ENCODE data around the gene SSTR3. TPM values are rescaled to one million over a fixed set of nuclear protein-coding genes. Genes with fewer than 3 reads are reported as not detected.
A peak's percentile ranks its signal among the peaks of the same experiment; 100 is the strongest.

Gene SSTR3
- total RNA-seq, 1 experiment from 2014 or later: 0.22 TPM

DNA sequence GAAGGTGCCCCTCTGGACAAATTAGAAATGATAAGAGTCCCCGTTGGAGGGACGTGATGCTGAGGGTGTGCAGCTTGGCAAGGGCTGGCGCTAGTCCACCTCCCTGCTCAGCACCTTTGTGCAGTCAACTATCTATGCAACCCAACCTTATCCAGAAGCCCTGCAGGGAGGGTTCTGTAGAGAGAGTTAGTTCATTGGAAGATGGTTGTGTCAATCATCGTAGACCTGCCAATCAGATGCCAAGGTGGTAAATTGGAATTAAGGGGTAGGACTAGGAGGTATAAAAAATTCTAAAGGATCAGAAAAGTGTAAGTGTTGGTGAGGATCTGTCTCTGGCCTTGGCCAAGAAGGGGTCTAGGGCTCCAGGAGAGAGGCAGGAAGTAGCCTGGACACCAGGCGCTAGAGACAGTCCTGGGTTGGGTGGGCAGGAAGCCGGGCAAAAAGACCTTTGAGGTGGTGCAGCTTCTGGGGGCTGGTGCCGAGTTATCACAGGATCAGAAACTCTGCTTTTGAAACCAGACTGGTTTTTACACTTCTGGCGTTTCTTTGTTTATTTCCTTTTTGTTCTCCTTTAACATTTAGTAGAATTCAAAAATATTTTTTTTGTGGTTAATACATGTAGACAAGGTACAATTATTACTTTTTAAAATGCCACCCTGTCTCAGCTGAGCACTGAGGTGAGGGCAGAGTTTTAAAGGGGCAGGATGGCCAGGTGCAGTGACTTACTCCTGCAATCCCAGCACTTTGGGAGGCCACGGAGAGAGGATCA, 25.9 kb downstream of the SSTR3 start:
- Mint-ChIP-seq H3K9me3 (peaks cover 7% of the 10 kb centered on the region; the same call in 1 of the 2 replicates), H3K27ac (peak overlapping the region; percentile 82; the same call in 1 of the 2 replicates), H3K27me3 (ENCODE audit: low read depth) (no peaks in the 10 kb centered on the region), H3K4me3 (peak overlapping the region; percentile 56), H3K4me1 (peaks cover 49% of the 10 kb centered on the region), H3K36me3 (peaks cover 8% of the 10 kb centered on the region)
- CTCF ChIA-PET: interaction anchor here (0.5 to 4.2 kb wide), 3 partner anchors 14 to 20 kb away, joined by 3 to 23 read pairs (median 4); no protein-coding TSS in a partner anchor
- TF ChIP-seq ZNF396 (CRISPR knock-in tag; IDR thresholded peaks at IDR 0.05; ENCODE audit: borderline replicate concordance): no peak
- TF ChIP-seq PRRX2 (CRISPR knock-in tag; IDR thresholded peaks at IDR 0.05): no peak
- TF ChIP-seq, protein P1, sequence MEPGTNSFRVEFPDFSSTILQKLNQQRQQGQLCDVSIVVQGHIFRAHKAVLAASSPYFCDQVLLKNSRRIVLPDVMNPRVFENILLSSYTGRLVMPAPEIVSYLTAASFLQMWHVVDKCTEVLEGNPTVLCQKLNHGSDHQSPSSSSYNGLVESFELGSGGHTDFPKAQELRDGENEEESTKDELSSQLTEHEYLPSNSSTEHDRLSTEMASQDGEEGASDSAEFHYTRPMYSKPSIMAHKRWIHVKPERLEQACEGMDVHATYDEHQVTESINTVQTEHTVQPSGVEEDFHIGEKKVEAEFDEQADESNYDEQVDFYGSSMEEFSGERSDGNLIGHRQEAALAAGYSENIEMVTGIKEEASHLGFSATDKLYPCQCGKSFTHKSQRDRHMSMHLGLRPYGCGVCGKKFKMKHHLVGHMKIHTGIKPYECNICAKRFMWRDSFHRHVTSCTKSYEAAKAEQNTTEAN (CRISPR knock-in tag; IDR thresholded peaks at IDR 0.05): no peak
- TF ChIP-seq ZNF121 (CRISPR knock-in tag; IDR thresholded peaks at IDR 0.05): peak; percentile 80; the same call in 1 of the 2 replicates
- TF ChIP-seq NFYB (CRISPR knock-in tag; conservative IDR thresholded peaks at IDR 0.05; ENCODE audit: low read depth): peak; percentile 92
- POLR2A ChIA-PET: no interaction called here
- DNase-seq (ENCODE audit: low spot score): no peak
- peak; percentile 60 for ATAC-seq

- H3K36me3 Mint-ChIP-seq: peaks cover 5% of the 10 kb centered on the region
- H3K27me3 Mint-ChIP-seq (ENCODE audit: low read depth): no peaks in the 10 kb centered on the region; the same call in 1 of the 2 replicates
- peaks cover 4% of the 10 kb centered on the region; the same call in 1 of the 2 replicates for H3K9me3 Mint-ChIP-seq
- H3K4me1 Mint-ChIP-seq: peaks cover 49% of the 10 kb centered on the region
- DNase-seq (ENCODE audit: low spot score): no peak
- POLR2A ChIA-PET: no interaction called here
- H3K4me3 Mint-ChIP-seq: no peak overlapping the region
- no peak for ATAC-seq
- no peak overlapping the region for H3K27ac Mint-ChIP-seq
- no peak for TF ChIP-seq CBFB (CRISPR knock-in tag; IDR thresholded peaks at IDR 0.05; ENCODE audit: low read depth)
- no peak for TF ChIP-seq MYBL2 (CRISPR knock-in tag; IDR thresholded peaks at IDR 0.05)
- TF ChIP-seq NR3C1 (CRISPR knock-in tag; conservative IDR thresholded peaks at IDR 0.05; ENCODE audit: low read depth): no peak
- TF ChIP-seq, protein P2, sequence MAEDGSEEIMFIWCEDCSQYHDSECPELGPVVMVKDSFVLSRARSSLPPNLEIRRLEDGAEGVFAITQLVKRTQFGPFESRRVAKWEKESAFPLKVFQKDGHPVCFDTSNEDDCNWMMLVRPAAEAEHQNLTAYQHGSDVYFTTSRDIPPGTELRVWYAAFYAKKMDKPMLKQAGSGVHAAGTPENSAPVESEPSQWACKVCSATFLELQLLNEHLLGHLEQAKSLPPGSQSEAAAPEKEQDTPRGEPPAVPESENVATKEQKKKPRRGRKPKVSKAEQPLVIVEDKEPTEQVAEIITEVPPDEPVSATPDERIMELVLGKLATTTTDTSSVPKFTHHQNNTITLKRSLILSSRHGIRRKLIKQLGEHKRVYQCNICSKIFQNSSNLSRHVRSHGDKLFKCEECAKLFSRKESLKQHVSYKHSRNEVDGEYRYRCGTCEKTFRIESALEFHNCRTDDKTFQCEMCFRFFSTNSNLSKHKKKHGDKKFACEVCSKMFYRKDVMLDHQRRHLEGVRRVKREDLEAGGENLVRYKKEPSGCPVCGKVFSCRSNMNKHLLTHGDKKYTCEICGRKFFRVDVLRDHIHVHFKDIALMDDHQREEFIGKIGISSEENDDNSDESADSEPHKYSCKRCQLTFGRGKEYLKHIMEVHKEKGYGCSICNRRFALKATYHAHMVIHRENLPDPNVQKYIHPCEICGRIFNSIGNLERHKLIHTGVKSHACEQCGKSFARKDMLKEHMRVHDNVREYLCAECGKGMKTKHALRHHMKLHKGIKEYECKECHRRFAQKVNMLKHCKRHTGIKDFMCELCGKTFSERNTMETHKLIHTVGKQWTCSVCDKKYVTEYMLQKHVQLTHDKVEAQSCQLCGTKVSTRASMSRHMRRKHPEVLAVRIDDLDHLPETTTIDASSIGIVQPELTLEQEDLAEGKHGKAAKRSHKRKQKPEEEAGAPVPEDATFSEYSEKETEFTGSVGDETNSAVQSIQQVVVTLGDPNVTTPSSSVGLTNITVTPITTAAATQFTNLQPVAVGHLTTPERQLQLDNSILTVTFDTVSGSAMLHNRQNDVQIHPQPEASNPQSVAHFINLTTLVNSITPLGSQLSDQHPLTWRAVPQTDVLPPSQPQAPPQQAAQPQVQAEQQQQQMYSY (CRISPR knock-in tag; IDR thresholded peaks at IDR 0.05): no peak
- no peak for TF ChIP-seq ESRRA (CRISPR knock-in tag; IDR thresholded peaks at IDR 0.05; ENCODE audit: borderline replicate concordance)
- no peak for TF ChIP-seq ATF1 (CRISPR knock-in tag; IDR thresholded peaks at IDR 0.05)
- TF ChIP-seq, protein P3, sequence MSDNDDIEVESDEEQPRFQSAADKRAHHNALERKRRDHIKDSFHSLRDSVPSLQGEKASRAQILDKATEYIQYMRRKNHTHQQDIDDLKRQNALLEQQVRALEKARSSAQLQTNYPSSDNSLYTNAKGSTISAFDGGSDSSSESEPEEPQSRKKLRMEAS (CRISPR knock-in tag; IDR thresholded peaks at IDR 0.05): no peak
- no peak for TF ChIP-seq NR2C2 (CRISPR knock-in tag; IDR thresholded peaks at IDR 0.05)
- CTCF ChIA-PET: interaction anchor here (1.8 to 4.2 kb wide), 2 partner anchors 14 to 19 kb away, joined by 4 to 23 read pairs; no protein-coding TSS in a partner anchor
These were observed 26.5 kb downstream of the SSTR3 start for GRCh38 chr22:37185646-37186227.

GRCh38 chr22:37184816-37185541, 27.3 kb downstream of the SSTR3 start:
- Mint-ChIP-seq H3K4me3 (no peak overlapping the region), H3K27ac (no peak overlapping the region), H3K27me3 (ENCODE audit: low read depth) (no peaks in the 10 kb centered on the region; the same call in 1 of the 2 replicates), H3K36me3 (no peaks in the 10 kb centered on the region; the same call in 1 of the 2 replicates), H3K9me3 (no peaks in the 10 kb centered on the region), H3K4me1 (peaks cover 43% of the 10 kb centered on the region)
- CTCF ChIA-PET: interaction anchor here (0.6 to 4.2 kb wide), 2 partner anchors 13 to 15 kb away, joined by 3 to 23 read pairs; no protein-coding TSS in a partner anchor
- POLR2A ChIA-PET: no interaction called here
- DNase-seq (ENCODE audit: low spot score) (no peak), ATAC-seq (no peak)
- TF ChIP-seq, protein P4, sequence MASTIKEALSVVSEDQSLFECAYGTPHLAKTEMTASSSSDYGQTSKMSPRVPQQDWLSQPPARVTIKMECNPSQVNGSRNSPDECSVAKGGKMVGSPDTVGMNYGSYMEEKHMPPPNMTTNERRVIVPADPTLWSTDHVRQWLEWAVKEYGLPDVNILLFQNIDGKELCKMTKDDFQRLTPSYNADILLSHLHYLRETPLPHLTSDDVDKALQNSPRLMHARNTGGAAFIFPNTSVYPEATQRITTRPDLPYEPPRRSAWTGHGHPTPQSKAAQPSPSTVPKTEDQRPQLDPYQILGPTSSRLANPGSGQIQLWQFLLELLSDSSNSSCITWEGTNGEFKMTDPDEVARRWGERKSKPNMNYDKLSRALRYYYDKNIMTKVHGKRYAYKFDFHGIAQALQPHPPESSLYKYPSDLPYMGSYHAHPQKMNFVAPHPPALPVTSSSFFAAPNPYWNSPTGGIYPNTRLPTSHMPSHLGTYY (CRISPR knock-in tag; IDR thresholded peaks at IDR 0.05): no peak
- TF ChIP-seq GTF2I (CRISPR knock-in tag; conservative IDR thresholded peaks at IDR 0.05): no peak
- TF ChIP-seq TCF7 (CRISPR knock-in tag; IDR thresholded peaks at IDR 0.05; ENCODE audit: low read depth): no peak
- TF ChIP-seq, protein P5, sequence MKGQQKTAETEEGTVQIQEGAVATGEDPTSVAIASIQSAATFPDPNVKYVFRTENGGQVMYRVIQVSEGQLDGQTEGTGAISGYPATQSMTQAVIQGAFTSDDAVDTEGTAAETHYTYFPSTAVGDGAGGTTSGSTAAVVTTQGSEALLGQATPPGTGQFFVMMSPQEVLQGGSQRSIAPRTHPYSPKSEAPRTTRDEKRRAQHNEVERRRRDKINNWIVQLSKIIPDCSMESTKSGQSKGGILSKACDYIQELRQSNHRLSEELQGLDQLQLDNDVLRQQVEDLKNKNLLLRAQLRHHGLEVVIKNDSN (CRISPR knock-in tag; IDR thresholded peaks at IDR 0.05): no peak
- no peak for TF ChIP-seq FOXJ3 (CRISPR knock-in tag; IDR thresholded peaks at IDR 0.05; ENCODE audit: borderline replicate concordance)
- TF ChIP-seq TEAD4 (CRISPR knock-in tag; IDR thresholded peaks at IDR 0.05): no peak
- TF ChIP-seq GRHL2 (CRISPR knock-in tag; IDR thresholded peaks at IDR 0.05; ENCODE audit: insufficient replicate concordance, severe bottlenecking): no peak
- no peak for TF ChIP-seq ETV6 (CRISPR knock-in tag; IDR thresholded peaks at IDR 0.05)
- TF ChIP-seq ZNF416 (CRISPR knock-in tag; IDR thresholded peaks at IDR 0.05): no peak
- TF ChIP-seq SMAD3 (CRISPR knock-in tag; IDR thresholded peaks at IDR 0.05; ENCODE audit: borderline replicate concordance): no peak
- TF ChIP-seq IRF2 (CRISPR knock-in tag; IDR thresholded peaks at IDR 0.05; ENCODE audit: borderline replicate concordance, low read depth): no peak

Data from WTC11 (cell line).